SK-N-SH (cell line): ENCODE measurements around the gene PRKCH.

Source experiments
- CTCF ChIP-seq: fragments of 200-600 bp; sonication (generic); IDR thresholded peaks from 2 replicates; pipeline ENCODE4 v1.6.1; 2017; ENCODE audit warnings: antibody characterized with exemption, mild to moderate bottlenecking, moderate library complexity
- FOXM1 ChIP-seq: IDR thresholded peaks from 2 replicates; pipeline ENCODE4 v1.4.0; 2012; ENCODE audit warnings: low read depth, mild to moderate bottlenecking
- GABPA ChIP-seq: IDR thresholded peaks from 2 replicates; pipeline ENCODE4 v1.4.0; 2012; ENCODE audit warnings: low read depth, mild to moderate bottlenecking
- JUND ChIP-seq: IDR thresholded peaks from 2 replicates; pipeline ENCODE4 v1.4.0; 2012
- POLR2AphosphoS5 ChIP-seq: IDR thresholded peaks from 2 replicates; pipeline ENCODE4 v1.6.1; 2012; ENCODE audit warnings: low read depth, low read length
- SIN3A ChIP-seq: IDR thresholded peaks from 2 replicates; pipeline ENCODE4 v1.6.1; 2012; ENCODE audit warnings: low read depth, mild to moderate bottlenecking, low read length, moderate library complexity, borderline replicate concordance
- USF2 ChIP-seq: fragments of 150-350 bp; IDR thresholded peaks from 2 replicates; pipeline ENCODE4 v1.6.1; 2017; ENCODE audit warnings: antibody characterized with exemption, low read length, low read depth, borderline replicate concordance

- TF ChIP-seq CTCF (no peak), FOXM1 (no peak), JUND (no peak), SIN3A (no peak), USF2 (no peak), GABPA (no peak), POLR2AphosphoS5 (no peak)
Observed at GRCh38 chr14:61380984-61381383, 59.6 kb downstream of the PRKCH start.
